WTC11 (cell line): ENCODE results near the gene LRRC7. TPM values are rescaled to one million over a fixed set of nuclear protein-coding genes. Genes with fewer than 3 reads are reported as not detected.
A peak's percentile ranks its signal among the peaks of the same experiment; 100 is the strongest.

Experiments used
- ATAC-seq: fragments of 200-7000 bp; cut with Tn5 transposase; 2 replicates; pipeline ENCODE4 v1.10.0; 2021; ENCODE audit warnings: mild to moderate bottlenecking, moderate library complexity
- CTCF ChIA-PET: fragments of 300-600 bp; sonication (Branson Sonifier 250); formaldehyde crosslinking; loops from one replicate; lab custom pipeline; 2021; ENCODE audit warnings: antibody characterized with exemption; lab: Charles Lee
- POLR2A ChIA-PET: fragments of 350-600 bp; sonication (Branson Sonifier 250); formaldehyde crosslinking; loops from one replicate; lab custom pipeline; 2021; ENCODE audit warnings: antibody characterized with exemption; lab: Charles Lee
- DNase-seq: peaks from one replicate; pipeline ENCODE4 v3.0.0; 2021; ENCODE audit warnings: low spot score
- H3K27ac Mint-ChIP-seq: 2 replicates; pipeline ENCODE4 v1.8.0; 2021; ENCODE audit warnings: mixed read lengths
- H3K27me3 Mint-ChIP-seq: 2 replicates; pipeline ENCODE4 v1.8.0; 2021; ENCODE audit warnings: low read depth, mild to moderate bottlenecking, moderate library complexity, mixed read lengths
- H3K36me3 Mint-ChIP-seq: 2 replicates; pipeline ENCODE4 v1.8.0; 2021; ENCODE audit warnings: mixed read lengths
- H3K4me1 Mint-ChIP-seq: 2 replicates; pipeline ENCODE4 v1.8.0; 2022; ENCODE audit warnings: mixed read lengths
- H3K4me3 Mint-ChIP-seq: 2 replicates; pipeline ENCODE4 v1.8.0; 2021; ENCODE audit warnings: mild to moderate bottlenecking, moderate library complexity, mixed read lengths
- H3K9me3 Mint-ChIP-seq: 2 replicates; pipeline ENCODE4 v1.8.0; 2021; ENCODE audit warnings: mixed read lengths
- AR ChIP-seq: fragments of 250-450 bp; sonication (Bioruptor Pico); IDR thresholded peaks from 2 replicates; pipeline ENCODE4 v1.9.0; 2021; ENCODE audit warnings: mild to moderate bottlenecking
- CBFB ChIP-seq: sonication (generic); formaldehyde crosslinking; IDR thresholded peaks from 2 replicates; pipeline ENCODE4 v1.8.1; 2022; ENCODE audit warnings: mild to moderate bottlenecking, low read depth, missing genetic modification reagents
- E2F5 ChIP-seq: sonication (generic); formaldehyde crosslinking; IDR thresholded peaks from 2 replicates; pipeline ENCODE4 v1.8.1; 2022; ENCODE audit warnings: mild to moderate bottlenecking, moderate library complexity, missing genetic modification reagents
- EMX1 ChIP-seq: fragments of 250-450 bp; sonication (Bioruptor Pico); IDR thresholded peaks from 2 replicates; pipeline ENCODE4 v1.8.0; 2021; ENCODE audit warnings: mild to moderate bottlenecking
- ETV6 ChIP-seq: sonication (generic); formaldehyde crosslinking; IDR thresholded peaks from 2 replicates; pipeline ENCODE4 v1.8.1; 2022; ENCODE audit warnings: mild to moderate bottlenecking, missing genetic modification reagents
- GABPB1 ChIP-seq: sonication (generic); formaldehyde crosslinking; IDR thresholded peaks from 2 replicates; pipeline ENCODE4 v1.8.1; 2023; ENCODE audit warnings: mild to moderate bottlenecking, missing genetic modification reagents
- MYBL2 ChIP-seq: sonication (generic); formaldehyde crosslinking; IDR thresholded peaks from 2 replicates; pipeline ENCODE4 v1.8.1; 2023; ENCODE audit warnings: mild to moderate bottlenecking, moderate library complexity, missing genetic modification reagents
- PRRX2 ChIP-seq: fragments of 250-450 bp; sonication (Bioruptor Pico); IDR thresholded peaks from 2 replicates; pipeline ENCODE4 v1.8.0; 2021; ENCODE audit warnings: mild to moderate bottlenecking
- RORB ChIP-seq: fragments of 250-450 bp; sonication (Bioruptor Pico); IDR thresholded peaks from 2 replicates; pipeline ENCODE4 v1.9.0; 2021; ENCODE audit warnings: mild to moderate bottlenecking
- TEAD1 ChIP-seq: sonication (generic); formaldehyde crosslinking; IDR thresholded peaks from 2 replicates; pipeline ENCODE4 v1.8.0; 2022; ENCODE audit warnings: mild to moderate bottlenecking, missing genetic modification reagents
- USF2 ChIP-seq: sonication (generic); formaldehyde crosslinking; IDR thresholded peaks from 2 replicates; pipeline ENCODE4 v1.8.1; 2023; ENCODE audit warnings: mild to moderate bottlenecking, missing genetic modification reagents, moderate library complexity
- ZNF281 ChIP-seq: sonication (generic); formaldehyde crosslinking; IDR thresholded peaks from 2 replicates; pipeline ENCODE4 v1.8.0; 2023; ENCODE audit warnings: mild to moderate bottlenecking, missing genetic modification reagents
- total RNA-seq: library from RNA; stranded (reverse); gene quantifications from 3 replicates; pipeline ENCODE4 v1.2.3, GENCODE V29; 2021
- TF ChIP-seq, protein P1 (sequence below): sonication (generic); formaldehyde crosslinking; IDR thresholded peaks from 2 replicates; pipeline ENCODE4 v1.8.1; 2022; ENCODE audit warnings: mild to moderate bottlenecking, missing genetic modification reagents, moderate library complexity, borderline replicate concordance
- TF ChIP-seq, protein P2 (sequence below): sonication (generic); formaldehyde crosslinking; IDR thresholded peaks from 2 replicates; pipeline ENCODE4 v1.8.0; 2022; ENCODE audit warnings: mild to moderate bottlenecking, missing genetic modification reagents
- TF ChIP-seq, protein P3 (sequence below): sonication (generic); formaldehyde crosslinking; IDR thresholded peaks from 2 replicates; pipeline ENCODE4 v1.8.1; 2023; ENCODE audit warnings: mild to moderate bottlenecking, moderate library complexity, missing genetic modification reagents
- TF ChIP-seq, protein P4 (sequence below): fragments of 250-450 bp; sonication (Bioruptor Pico); IDR thresholded peaks from 2 replicates; pipeline ENCODE4 v1.9.0; 2021; ENCODE audit warnings: mild to moderate bottlenecking, borderline replicate concordance
- TF ChIP-seq, protein P5 (sequence below): sonication (generic); formaldehyde crosslinking; IDR thresholded peaks from 2 replicates; pipeline ENCODE4 v1.8.0; 2022; ENCODE audit warnings: mild to moderate bottlenecking, missing genetic modification reagents

LRRC7 gene
- total RNA-seq, 1 experiment from 2014 or later = not detected

DNA sequence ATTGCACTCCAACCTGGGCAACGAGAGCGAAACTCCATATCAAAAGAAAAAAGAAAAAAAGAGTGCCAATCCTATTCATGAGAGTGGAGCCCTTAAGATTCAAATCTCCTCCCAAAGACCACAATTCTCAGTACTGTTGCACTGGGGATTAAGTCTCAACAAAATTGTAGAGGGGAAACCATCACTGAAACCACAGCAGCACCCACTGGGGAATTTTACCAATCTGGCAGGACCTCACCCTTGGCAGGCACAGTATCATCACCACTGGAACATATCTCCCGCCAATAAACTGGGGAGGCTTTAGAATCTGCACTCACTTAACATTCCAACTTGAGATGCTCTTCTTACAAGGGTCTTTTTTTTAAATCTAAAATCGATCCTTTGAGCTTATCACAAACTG, 596.6 kb downstream of the LRRC7 start (continued):
- TF ChIP-seq, protein P1, sequence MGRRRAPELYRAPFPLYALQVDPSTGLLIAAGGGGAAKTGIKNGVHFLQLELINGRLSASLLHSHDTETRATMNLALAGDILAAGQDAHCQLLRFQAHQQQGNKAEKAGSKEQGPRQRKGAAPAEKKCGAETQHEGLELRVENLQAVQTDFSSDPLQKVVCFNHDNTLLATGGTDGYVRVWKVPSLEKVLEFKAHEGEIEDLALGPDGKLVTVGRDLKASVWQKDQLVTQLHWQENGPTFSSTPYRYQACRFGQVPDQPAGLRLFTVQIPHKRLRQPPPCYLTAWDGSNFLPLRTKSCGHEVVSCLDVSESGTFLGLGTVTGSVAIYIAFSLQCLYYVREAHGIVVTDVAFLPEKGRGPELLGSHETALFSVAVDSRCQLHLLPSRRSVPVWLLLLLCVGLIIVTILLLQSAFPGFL (CRISPR knock-in tag) = no peak
- TF ChIP-seq AR (CRISPR knock-in tag) = no peak

- DNase-seq (no peak), ATAC-seq (no peak)
- no peaks in the 10 kb centered on the region for H3K9me3 Mint-ChIP-seq
- CTCF ChIA-PET = interaction anchor here (1.2 to 1.9 kb wide), 3 partner anchors 19 to 35 kb away, joined by 3 to 6 read pairs (median 4); no protein-coding TSS in a partner anchor
- POLR2A ChIA-PET = no interaction called here
- no peak overlapping the region for H3K4me3 Mint-ChIP-seq
- peak overlapping the region; percentile 64; the same call in 1 of the 2 replicates for H3K27ac Mint-ChIP-seq
- no peaks in the 10 kb centered on the region for H3K36me3 Mint-ChIP-seq
- peaks cover 5% of the 10 kb centered on the region; the same call in 1 of the 2 replicates for H3K4me1 Mint-ChIP-seq
- no peaks in the 10 kb centered on the region for H3K27me3 Mint-ChIP-seq
- TF ChIP-seq MYBL2 (CRISPR knock-in tag) (no peak), ZNF281 (CRISPR knock-in tag) (no peak), ETV6 (CRISPR knock-in tag) (no peak), CBFB (CRISPR knock-in tag) (no peak), E2F5 (CRISPR knock-in tag) (no peak), PRRX2 (CRISPR knock-in tag) (no peak), GABPB1 (no peak), RORB (CRISPR knock-in tag) (no peak), TEAD1 (CRISPR knock-in tag) (no peak), EMX1 (CRISPR knock-in tag) (no peak), USF2 (CRISPR knock-in tag) (no peak)
- TF ChIP-seq, protein P2, sequence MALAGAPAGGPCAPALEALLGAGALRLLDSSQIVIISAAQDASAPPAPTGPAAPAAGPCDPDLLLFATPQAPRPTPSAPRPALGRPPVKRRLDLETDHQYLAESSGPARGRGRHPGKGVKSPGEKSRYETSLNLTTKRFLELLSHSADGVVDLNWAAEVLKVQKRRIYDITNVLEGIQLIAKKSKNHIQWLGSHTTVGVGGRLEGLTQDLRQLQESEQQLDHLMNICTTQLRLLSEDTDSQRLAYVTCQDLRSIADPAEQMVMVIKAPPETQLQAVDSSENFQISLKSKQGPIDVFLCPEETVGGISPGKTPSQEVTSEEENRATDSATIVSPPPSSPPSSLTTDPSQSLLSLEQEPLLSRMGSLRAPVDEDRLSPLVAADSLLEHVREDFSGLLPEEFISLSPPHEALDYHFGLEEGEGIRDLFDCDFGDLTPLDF (CRISPR knock-in tag) = no peak
- TF ChIP-seq, protein P3, sequence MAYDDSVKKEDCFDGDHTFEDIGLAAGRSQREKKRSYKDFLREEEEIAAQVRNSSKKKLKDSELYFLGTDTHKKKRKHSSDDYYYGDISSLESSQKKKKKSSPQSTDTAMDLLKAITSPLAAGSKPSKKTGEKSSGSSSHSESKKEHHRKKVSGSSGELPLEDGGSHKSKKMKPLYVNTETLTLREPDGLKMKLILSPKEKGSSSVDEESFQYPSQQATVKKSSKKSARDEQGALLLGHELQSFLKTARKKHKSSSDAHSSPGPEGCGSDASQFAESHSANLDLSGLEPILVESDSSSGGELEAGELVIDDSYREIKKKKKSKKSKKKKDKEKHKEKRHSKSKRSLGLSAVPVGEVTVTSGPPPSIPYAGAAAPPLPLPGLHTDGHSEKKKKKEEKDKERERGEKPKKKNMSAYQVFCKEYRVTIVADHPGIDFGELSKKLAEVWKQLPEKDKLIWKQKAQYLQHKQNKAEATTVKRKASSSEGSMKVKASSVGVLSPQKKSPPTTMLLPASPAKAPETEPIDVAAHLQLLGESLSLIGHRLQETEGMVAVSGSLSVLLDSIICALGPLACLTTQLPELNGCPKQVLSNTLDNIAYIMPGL = no peak
- TF ChIP-seq, protein P4, sequence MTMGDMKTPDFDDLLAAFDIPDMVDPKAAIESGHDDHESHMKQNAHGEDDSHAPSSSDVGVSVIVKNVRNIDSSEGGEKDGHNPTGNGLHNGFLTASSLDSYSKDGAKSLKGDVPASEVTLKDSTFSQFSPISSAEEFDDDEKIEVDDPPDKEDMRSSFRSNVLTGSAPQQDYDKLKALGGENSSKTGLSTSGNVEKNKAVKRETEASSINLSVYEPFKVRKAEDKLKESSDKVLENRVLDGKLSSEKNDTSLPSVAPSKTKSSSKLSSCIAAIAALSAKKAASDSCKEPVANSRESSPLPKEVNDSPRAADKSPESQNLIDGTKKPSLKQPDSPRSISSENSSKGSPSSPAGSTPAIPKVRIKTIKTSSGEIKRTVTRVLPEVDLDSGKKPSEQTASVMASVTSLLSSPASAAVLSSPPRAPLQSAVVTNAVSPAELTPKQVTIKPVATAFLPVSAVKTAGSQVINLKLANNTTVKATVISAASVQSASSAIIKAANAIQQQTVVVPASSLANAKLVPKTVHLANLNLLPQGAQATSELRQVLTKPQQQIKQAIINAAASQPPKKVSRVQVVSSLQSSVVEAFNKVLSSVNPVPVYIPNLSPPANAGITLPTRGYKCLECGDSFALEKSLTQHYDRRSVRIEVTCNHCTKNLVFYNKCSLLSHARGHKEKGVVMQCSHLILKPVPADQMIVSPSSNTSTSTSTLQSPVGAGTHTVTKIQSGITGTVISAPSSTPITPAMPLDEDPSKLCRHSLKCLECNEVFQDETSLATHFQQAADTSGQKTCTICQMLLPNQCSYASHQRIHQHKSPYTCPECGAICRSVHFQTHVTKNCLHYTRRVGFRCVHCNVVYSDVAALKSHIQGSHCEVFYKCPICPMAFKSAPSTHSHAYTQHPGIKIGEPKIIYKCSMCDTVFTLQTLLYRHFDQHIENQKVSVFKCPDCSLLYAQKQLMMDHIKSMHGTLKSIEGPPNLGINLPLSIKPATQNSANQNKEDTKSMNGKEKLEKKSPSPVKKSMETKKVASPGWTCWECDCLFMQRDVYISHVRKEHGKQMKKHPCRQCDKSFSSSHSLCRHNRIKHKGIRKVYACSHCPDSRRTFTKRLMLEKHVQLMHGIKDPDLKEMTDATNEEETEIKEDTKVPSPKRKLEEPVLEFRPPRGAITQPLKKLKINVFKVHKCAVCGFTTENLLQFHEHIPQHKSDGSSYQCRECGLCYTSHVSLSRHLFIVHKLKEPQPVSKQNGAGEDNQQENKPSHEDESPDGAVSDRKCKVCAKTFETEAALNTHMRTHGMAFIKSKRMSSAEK = no peak
- TF ChIP-seq, protein P5, sequence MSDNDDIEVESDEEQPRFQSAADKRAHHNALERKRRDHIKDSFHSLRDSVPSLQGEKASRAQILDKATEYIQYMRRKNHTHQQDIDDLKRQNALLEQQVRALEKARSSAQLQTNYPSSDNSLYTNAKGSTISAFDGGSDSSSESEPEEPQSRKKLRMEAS (CRISPR knock-in tag) = no peak
These were observed 600.6 kb downstream of the LRRC7 start for GRCh38 chr1:70168283-70168682.
